Heart left ventricle (tissue), 13 donors: ENCODE measurements around the gene MRPL1.

Experiments used
- CTCF ChIP-seq, 12 donors: fragments of 200-600 bp; sonication (generic) in 4 of 12; IDR thresholded peaks; one replicate each; pipeline versions ENCODE4 v1.5.0 to v1.8.0; 2018 to 2022; ENCODE audit warnings: antibody characterized with exemption in 12 of 12, mild to moderate bottlenecking in 5 of 12
- POLR2A ChIP-seq, 2 donors: fragments of 450-650 bp; IDR thresholded peaks; one replicate each; pipeline ENCODE4 v1.6.1; 2017; ENCODE audit warnings: antibody characterized with exemption in 2 of 2, mild to moderate bottlenecking in 2 of 2, moderate library complexity in 2 of 2
- donor health status: ischemic (EF 13 %, LVEDD 7.1; RV severe dilation, severe dysfunction).
- donor health status: DM: no; HTN: yes; CAD: no.
- donor health status: DM: no; HTN: no; CAD: no.
- donor health status: ischemic (EF 25% LVEDD 6.9; RV normal size, moderate dysfunction).
- donor health status: ischemic (EF 25% LVEDD 5.7; RV mildly dilated, moderate dysfunction).
- donor health status: ischemic (EF 35%, LVEDD 5.7; RV mildly dilated, moderate dysfunction).
- donor health status: nonischemic (EF 11% LVEDD 7.7; RV severe dilation, severe dysfunction).
- donor health status: DM: yes; HTN: yes; CAD: no.
- donor health status: PGD.
- donor health status: ischemic (EF 29% LVEDD 5.4; RV normal size, mild dysfunction).
- donor health status: nonischemic (EF 23%, LVEDD 6.1; RV moderate dilation, normal function).

GRCh38 chr4:77927991-77928925 is 65.6 kb downstream of the MRPL1 start:
- TF ChIP-seq CTCF (IDR thresholded peaks at IDR 0.05) (no peak), POLR2A (IDR thresholded peaks at IDR 0.05) (no peak)
